Activated T-cell treated with anti-CD3 and anti-CD28 coated beads for 4 hours (primary cell): Measurements from ENCODE around the gene UNCX.
"Not testable (repeated sequence)": the region's sequence is repeated elsewhere in the genome, so short reads cannot be mapped to it uniquely, and the experiment has no call there.

Source experiments
- DNase-seq: peaks from one replicate; pipeline ENCODE4 v3.0.0-alpha.2; 2020

UNCX gene

DNA sequence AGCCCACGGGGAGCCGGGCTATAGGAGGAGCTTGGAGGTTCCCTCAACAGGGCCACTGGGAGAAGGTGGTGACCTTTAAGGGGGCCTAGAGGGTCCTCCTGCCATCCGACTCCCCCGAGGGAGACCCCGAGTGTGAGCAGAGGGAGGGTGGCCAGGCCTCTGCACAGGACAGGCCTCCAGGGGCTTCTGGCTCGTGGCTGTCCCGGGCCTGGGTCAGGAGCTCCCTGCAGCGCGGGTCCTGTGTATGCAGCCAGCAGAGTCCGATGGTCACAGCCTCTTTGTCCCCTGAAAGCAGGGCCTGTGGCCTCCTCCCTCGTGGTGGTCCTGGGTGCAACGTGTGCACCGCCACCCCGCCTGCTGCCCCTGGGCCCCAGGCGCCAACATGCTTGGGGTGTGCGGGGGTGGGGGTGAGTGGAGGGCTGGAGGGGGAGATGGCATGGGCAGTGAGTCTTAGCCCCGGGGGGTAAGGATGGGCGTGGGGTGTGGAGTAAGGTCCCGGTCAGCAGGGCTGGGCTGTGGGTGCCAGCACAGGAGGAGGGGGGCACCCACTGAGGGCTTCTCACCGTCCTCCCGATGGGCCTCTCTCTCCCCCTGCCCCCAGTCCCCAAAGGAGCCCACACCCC is 27.1 kb downstream of the UNCX start:
- DNase-seq, result no peak

DNA sequence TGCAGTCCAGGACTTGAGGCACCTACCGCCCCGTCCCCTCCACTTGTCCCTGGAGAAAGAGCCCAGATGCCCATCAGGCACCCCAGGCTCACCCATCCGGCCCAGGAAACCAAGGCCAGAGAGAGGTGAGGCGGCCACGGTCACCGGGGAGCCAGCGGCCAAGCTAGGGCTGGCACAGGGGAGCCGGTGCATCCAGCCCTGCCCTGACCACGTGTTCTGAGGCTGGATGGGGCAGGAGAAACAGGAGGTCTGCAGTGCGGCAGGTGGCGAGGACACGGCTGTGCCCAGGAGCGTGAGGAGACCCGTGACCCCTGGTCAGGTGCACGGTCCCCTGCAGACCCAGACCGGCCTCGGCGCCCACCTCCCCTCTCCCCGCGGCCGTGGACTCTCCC is 27.6 kb downstream of the UNCX start:
- DNase-seq, result no peak

DNA sequence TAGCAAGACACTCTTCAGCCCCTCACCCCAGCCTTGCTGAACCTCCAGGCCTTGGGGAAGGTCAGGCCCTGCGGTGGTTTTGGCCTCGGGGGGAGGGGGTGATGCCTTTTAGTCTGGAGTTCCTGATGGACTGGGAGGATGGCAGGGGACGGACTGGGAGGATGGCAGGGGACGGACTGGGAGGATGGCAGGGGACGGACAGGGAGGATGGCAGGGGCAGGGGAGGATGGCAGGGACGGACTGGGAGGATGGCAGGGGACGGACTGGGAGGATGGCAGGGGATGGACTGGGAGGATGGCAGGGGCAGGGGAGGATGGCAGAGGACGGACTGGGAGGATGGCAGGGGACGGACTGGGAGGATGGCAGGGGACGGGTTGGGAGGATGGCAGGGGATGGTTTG is 28.4 kb downstream of the UNCX start:
- DNase-seq, result not testable (repeated sequence)

DNA sequence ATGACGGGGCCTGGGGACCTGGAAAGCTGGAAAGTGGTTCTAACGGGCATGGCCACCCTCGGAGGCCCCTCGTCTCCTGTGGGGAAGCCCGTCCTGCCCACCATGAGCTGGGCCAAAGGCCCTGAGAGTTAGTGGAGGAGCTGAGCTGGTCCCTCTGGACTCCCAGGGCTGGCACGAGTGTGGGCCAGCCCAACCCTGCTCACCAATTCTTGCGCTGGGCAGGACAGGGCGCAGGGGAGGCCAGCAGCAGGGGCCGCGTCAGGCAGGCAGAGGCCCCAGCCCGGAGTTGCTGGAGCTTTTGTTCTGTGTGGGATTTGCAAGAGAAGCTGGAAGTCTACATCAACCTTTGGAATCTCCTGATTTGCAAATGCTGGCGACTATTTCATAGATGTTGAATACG is 29.8 kb downstream of the UNCX start:
- DNase-seq, result no peak

DNA sequence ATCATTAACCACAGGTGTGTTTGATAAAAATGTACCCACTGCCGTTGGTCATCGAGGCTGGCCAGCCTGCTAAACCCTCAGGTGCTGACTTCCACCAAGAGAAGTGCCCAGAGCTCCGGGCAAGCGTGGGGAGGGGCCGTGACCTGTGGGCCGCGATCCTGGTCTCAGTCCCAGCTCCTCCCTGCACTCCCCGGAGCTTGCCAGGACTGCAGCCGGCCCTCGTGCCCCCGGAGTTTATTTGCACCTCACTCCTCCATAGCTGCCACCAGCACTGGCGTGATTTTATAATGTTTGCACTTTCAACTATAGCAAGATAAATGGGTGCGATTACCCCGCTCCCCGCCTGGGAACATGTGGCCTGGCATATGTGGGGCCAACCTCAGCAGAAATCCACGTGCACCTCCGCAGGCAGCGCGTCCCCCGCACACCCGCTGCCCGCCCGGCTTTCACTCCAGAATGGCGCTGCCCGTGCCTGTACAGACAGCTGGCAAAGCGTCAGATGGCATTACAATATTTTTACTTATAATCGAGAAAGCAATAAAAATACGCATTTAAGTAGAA is 30.8 kb downstream of the UNCX start:
- no peak for DNase-seq

DNA sequence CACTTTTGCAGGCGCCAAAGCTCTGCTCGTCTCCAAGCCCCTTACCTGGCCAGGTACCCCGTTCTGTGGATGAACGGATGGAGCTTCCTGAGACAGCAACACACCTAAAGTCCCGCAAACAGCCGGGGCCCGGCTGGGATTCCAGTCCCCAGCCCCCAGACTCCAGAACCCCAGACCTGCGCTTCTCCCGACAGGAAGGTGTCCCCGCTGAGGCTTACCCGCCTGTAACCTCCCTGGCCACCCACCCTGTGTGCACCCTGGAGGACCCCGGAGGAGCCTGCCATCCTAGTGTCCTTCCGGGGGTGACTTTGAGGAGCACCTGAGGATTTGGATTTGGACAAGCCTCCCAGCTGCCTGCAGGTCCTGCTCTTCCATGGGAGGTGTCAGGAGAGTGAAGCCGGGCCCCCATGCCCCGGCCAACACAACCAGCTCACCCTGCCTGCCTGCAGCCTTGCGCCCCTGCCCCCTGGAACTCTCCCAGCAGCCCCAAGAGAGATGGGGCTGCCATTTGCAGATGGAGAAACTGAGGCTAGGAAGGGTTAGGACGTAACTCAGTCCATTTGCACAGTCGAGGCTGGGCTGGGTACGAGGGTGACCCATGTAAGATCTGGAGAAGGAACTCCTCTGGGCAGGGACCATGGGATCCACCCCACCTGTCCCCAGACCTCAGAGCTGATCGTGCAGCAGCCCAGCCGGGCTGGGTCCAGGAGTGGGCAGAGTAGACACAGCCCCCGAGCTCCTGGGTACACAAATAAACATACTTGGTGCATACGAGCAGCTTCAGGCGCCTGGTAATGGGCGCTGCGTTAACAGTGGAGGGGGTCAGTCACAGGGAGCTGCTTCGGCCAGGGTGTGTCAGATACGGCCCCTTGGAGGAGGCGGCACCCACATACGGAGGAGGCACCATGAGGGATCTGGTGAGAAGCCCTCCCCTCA is 31.9 kb downstream of the UNCX start:
- no peak for DNase-seq

DNA sequence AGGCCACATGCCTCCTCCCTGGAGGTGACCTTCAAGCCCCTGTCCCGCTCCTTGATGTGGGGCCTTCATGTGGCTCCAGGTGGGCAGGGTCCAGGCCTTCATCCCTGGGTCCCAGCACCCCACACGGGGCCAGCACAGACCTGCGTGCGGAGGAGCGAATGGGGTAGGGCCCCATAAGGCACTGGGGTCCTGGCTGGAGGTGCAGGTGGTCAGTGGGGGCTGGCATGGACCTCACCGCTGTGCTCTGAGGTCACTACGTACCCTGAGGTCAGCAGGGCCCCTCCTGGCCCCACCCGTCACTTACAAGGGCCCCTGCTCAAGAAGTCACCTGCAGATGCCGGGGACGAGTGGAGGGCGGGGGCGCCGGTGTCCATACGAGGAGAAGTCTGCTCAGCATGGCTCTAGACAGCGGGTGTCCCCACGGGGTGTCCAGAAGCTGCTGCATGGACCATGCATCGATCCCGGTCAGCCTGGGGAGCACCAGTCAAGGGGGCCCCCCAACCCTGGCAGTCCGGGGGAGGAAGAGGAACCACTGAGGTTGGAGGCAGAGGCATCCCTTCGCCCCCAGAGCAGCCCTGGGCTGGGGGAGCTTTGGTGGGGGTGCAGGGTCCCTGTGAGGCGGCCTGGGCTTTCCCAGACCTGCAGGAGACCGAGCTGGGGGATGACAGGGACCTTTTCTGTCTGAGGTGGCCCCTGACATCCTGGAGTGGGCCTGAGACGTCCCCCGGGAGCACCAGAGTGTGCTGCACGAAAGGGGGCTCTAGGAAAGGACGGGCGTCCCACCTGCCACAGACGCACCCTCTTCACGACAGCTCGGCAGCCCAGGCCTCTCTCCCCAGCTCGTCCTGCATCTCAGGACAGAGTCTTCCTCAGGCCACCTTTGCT is 34.6 kb downstream of the UNCX start:
- no peak for DNase-seq

DNA sequence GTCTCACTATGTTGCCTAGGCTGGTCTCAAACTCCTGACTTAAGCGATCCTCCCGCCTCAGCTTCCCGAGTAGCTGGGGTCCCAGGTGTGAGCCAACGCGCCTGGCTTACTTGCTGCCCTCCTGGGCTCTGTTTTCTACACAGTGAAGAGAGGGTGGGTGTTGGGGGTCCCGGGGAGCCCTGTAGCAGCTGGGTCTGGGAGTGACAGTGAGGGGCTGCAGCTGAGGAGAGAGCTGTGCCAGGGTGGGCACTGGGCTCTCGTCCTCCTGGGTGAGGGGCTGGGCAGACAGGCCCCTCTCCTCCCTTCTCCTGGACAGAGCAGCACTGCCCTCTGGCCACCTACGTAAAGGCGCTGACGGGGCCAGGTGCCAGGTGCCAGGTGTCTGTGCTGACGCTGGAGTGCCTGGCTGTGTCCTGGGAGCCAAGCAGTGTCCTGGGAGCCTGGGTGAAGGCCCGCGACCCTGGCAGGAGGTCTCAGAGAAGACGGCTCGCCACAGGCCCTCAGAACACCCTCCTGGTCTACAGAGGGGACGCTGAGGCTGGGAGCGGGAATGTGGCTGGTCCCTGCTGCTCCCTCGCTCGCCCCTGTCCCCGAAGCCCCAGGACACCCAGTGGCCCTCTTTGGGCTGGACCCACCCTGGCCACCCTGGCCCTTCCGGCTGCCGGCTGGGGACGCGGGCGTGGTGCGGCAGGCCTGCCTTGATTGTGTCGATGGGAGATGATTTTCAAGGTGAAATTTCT is 35.6 kb downstream of the UNCX start:
- DNase-seq, result no peak

DNA sequence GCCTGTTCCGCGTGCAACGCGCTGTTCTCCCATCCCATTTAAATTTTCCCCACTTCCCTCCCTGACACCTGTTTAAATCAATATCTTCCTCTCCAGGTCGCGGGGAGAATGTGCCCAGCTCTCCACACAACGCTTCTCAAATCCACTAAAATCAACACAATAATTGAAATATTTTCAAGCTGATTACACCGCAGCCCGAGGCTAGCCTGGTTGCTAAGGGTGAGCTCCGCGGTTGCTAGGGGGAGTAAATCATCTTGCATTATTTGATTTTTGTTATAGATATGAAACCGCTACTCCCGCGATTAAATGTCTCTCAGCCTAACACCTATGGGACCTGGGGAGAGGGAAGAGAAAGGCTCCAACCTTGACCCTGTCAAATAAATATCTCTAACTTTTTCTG is 36.2 kb downstream of the UNCX start:
- no peak for DNase-seq

DNA sequence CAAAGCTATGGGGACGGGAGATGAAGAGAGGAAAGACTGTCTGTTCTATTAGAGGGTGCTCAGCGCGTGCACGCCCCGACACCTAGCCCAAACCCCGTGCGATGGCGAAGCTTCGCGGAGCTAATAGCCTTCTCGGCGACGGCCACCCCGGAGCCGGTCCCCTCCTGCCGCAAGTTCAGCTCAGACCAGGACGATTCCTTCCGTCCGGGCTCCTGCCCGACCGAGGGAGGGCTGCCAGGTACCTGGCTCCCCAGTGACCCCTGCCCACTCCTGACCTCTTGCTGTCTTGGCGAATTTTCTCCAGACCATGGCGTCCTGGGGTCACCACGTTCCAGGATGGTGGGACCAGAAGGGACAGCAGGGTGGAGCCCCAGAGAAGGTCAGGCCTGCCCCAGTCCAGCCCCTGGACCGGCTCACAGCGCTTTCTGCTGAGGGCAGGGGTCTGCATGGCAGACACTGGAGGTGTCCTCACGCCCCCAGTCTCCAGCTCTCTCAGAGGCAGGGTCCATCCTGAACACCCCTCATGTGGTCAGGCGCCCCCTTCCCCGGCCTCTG is 36.7 kb downstream of the UNCX start:
- DNase-seq, result no peak

DNA sequence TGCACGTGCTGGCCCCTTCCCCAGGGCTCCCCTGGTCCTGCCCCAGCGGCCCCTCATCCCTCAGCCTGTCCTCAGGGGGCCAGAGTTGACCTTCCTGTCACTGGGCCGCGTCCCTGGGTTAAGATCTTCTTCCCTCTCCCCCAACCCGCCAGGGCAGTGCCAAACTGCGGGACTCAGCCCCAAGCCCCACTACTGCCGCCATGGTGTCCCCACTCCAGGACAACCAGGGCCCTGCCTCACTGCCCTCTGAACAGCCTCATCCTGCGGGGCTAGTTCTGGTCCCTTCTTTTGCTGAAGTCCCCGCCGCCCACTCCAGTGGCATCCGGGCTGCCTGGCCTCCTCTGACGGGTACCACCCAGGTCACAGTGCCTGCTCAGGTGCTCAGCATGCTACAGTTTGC is 37.5 kb downstream of the UNCX start:
- no peak for DNase-seq

DNA sequence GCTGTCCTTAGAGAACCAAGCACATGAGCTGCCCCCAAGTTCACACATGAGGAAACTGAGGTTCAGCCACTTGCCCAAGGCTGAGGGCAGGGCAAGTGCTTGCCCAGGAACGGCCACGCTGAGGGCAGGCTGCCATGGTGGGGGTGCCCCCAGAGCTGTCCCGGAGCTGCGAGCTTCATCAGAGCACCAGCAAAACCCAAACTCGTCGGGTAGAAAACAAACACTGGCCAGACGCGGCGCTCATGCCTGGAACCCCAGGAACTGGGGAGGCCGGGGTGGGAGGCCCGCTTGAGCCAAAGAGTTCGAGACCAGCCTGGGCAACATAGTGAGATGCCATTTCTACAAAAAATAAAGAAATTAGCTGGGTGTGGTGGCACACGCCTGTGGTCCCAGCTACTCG is 38.4 kb downstream of the UNCX start:
- DNase-seq, result no peak

DNA sequence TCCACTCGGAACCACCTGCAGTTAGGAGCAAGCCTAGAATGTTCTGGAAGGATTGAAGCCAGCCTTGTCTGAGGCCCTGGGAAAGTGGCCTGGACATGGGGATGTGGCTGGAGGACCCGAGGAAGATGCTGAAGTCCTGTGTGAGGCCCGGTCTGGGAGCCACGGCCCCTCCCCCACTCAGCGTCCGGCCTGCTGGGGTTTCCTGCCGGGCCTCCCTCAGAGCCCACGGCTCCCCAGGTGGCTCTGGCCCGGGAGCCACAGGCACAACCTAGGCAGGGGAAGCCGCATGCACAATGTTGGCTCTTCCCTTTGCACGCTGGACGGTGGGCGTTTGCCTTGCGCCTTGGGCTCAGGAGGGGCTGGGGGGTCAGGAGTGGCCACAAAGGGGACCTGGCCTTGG is 39.0 kb downstream of the UNCX start:
- DNase-seq, result no peak

DNA sequence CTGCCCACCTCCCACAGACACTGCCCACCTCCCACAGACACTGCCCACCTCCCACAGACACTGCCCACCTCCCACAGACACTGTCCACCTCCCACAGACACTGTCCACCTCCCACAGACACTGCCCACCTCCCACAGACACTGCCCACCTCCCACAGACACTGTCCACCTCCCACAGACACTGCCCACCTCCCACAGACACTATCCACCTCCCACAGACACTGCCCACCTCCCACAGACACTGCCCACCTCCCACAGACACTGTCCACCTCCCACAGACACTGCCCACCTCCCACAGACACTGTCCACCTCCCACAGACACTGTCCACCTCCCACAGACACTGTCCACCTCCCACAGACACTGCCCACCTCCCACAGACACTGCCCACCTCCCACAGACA is 39.5 kb downstream of the UNCX start:
- DNase-seq, result not testable (repeated sequence)

DNA sequence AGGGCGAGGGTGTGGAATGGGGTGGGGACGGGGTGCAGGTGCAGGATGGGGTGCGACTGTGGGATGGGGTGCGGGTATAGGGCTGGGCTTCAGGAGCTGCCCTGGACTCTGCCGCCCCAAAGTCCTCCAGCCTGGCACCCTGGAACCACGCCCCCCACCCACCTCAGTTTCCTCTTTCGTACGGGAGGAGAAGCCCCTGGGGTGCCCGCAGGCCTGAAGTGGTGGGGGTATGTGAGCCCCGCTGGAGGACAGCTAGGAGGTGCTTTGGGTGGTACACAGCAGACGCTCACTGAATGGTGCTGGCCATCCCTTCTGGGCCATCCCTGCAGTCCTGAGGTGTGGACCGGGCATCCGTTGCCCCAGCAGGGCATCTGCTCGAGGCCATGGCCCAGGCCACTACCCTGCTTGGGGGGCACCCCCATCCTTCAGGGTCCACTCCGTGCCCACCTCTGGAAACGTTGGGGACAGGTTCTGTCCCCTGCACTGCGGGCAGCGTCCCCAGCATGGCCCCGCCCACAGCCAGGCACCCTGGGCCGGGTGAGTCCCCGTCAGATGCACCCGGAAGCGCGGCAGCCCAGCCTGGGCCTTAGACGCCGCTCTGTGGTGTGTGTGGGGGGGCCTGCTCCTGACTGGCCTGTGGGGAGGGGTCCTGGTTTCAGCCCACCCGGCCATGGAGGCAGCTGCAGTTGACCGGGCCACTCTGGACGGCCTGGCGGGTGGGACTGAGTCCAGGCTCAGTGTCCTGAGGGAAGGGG is 41.6 kb downstream of the UNCX start:
- no peak for DNase-seq

DNA sequence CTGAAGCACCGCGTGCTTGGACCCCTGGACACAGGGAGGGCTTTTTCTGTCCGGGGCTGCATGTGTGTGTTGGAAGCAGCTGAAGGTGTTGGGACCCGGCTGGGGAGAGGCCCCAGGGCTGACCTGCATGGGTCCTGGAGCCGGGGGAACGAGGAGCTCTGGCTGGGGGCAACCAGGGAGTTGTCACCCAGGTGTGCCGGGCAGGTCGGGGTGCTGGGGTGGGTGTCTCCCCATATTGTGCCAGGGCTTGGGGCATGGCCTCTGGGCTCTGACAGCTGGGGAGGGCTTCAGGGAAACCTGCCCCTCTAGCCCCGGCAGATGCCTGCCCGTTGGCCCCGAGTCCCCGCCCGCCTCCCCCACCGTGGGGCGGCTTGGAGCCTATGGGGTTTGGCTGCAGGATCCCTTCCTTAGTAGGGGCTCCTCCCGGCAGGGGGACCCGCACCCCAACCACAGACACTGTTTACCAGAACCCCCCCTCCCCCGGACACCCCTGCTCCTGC is 42.3 kb downstream of the UNCX start:
- DNase-seq, result no peak

DNA sequence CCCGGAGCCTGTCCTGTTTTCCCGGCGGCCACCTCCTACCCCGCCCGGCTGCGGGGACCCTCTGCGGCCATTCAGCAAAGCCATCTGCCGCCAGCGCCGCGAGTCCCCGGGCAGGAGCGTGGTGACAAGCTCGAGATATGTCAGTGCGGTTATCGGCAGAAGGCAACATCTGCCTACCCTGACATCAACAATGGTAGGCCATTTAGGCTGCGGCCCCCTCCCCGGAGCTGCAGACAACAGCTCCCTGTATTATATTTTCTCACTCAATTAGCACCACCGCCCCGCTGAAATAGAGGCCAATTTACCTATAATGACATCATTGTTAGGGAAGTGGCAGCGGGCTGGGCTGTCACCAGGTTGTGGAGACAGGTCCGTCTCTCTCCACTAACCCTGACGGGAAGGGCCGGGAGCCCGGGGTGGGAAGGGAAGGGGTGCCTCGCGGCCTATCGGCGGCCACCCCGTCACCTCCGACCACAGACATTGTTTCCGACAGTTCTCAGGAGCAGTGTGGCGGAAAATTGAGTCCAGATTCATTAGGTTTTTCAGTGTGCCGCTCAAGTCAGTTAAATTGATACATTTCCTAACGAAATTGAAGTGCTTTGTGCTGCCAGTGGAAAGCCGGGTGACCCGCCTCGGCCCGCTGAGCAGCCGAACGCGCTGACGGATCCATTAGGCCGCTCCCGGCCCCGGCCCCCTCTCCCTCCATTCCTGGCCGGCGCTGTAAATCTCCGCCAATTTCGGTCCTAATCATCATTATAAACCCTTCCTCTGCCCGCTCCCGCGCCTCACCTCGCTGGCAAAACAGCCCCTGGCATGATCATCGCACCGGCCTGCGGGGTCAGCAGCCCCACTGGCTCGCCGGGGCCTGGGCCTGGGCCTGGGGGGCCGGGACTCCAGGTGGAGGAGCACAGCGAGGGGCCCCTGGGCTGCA is 43.0 kb downstream of the UNCX start:
- DNase-seq, result no peak

DNA sequence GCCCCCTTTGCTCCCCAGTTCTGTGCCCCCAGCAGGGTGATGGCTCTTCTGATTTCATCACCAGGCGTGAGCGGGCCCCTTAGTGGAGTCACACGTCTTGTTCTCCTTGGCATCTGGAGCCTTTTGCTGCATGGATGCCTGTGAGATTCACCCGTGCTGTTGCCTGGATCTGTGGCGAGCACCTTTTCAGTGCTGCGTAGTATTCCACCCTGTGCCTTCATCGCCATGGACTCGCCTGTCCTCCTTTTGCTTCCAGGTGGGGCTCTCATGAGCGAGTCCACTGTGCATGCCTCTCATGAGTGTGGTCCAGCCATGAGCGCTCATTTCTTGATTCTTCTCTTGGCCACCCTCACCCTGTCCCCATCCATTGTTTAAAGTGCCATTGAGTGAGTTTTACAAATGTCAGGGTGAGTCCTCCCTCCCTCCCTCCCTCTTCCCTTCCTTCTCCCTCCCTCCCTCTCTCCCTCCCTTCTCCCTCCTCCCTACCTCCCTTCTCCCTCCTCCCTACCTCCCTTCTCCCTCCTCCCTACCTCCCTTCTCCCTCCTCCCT is 44.0 kb downstream of the UNCX start:
- no peak for DNase-seq

DNA sequence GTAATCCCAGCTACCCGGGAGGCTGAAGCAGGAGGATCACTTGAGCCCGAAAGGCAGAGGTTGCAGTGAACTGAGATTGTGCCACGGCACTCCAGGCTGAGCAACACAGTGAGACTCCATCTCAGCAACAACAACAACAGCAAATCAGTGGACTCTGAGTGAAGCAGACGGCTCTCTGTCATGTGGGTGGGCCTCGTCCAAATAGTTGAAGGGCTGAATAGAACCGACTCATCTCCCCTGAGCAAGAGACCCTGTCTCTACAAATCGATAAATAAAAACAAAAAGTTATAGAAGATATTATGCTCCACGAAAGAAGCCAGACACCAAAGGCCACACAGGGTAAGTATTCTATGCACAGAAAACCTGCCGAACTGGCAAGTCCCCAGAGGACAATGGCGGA is 45.9 kb downstream of the UNCX start:
- DNase-seq, result no peak

DNA sequence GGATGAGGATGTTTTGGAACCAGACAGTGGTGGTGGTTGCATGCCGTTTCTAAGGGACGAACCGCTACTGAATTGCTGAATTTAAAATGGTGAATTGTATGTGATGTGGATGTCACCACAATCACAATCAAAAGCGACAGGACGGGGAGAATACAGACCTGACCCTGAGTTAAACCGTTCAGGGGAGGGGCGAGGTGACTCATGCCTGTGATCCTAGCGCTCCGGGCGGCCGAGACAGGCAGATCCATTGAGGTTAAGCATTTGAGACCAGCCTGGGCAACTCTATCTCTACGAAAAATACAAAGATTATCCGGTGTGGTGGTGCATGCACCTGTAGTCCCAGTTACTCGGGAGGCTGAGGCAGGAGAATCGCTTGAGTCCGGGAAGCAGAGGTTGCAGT is 46.4 kb downstream of the UNCX start:
- no peak for DNase-seq
